GM20431 (cell line): ENCODE measurements around the gene CSNK1G2.

ENCODE experiments used
- in situ Hi-C: fragments of 300-500 bp; cut with MseI, MboI; formaldehyde crosslinking; loops from one replicate; pipeline ENCODE4 v1.15.0; 2020; ENCODE audit warnings: low sequenced_read_pairs; ENCODE audit not compliant: unreplicated experiment

Gene CSNK1G2

GRCh38 chr19:1942934-1943555 lies 2.1 kb downstream of the CSNK1G2 start:
- in situ Hi-C loops, result no loop called here

DNA sequence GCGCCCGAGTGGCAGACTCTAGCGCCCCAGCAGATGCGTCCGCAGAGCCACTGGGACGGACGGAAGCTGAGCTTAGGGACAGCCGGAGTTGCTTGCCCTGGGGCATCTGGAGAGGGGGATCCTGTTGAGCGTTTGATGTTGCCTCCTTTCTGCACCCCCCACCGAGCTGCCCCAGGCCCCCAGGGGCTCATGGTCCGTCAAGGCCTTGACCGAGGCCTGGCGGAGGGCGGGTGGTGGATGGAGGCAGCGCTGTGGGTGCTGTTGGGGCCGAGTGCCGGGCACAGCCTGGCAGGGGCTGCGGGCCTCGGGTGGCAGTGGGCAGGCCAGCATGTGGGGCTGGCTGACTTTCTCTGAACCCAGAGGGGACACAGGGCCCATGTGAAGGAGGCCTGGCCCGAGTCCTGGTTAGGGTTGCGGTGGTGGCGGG lies 2.7 kb downstream of the CSNK1G2 start:
- in situ Hi-C loops, result no loop called here

GRCh38 chr19:1944088-1944915 lies 3.3 kb downstream of the CSNK1G2 start:
- in situ Hi-C loops, result no loop called here

GRCh38 chr19:1944916-1945561 lies 4.1 kb downstream of the CSNK1G2 start:
- in situ Hi-C loops, result no loop called here

DNA sequence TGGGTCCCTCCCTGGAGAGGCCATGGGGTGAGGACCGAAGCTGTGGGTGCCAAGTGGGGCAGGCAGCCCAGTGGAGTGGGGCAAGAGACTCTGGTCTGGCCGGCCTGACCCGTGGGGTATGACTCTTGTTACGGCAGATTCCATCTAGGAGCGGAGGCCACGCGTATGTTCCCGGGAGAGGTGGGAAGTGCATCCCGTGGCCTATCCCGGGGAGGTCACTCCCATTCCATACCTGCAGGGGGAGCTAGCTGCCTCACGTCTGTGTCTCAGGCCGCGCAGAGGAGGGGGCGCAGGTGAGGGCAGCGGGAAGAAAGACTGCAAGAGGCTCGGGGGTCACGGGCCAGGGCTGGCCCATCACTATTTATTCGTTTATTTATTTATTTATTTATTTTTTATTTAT lies 4.9 kb downstream of the CSNK1G2 start:
- in situ Hi-C loops, result no loop called here

DNA sequence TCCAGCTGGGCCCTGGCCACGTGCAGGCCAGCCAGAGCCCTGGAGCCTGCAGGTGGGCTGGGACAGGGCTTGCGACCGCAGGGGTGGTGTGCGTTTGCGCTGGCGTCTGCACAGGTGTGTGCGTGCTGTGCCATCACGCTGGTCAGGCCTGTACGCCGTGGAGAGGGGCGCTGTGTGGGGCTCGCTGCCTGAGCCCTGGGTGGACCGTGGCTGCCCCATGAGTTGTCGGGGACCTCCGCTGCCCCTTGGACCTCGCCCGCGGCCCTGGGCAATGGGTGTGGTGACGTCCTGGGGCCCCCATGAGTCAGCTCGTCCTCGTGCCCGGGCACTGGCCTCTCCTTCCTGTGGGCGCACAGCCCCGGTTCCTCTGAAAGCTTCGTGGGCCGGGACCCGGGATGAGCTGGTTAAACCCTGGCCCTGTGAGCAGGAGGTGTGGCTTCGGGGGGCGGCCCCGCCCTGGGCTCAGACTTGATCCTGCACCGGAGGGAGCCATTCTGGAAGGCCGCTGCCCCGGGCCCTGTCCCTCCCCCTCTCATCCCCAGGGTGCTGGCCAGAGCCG lies 6.8 kb downstream of the CSNK1G2 start:
- in situ Hi-C loops, result no loop called here

DNA sequence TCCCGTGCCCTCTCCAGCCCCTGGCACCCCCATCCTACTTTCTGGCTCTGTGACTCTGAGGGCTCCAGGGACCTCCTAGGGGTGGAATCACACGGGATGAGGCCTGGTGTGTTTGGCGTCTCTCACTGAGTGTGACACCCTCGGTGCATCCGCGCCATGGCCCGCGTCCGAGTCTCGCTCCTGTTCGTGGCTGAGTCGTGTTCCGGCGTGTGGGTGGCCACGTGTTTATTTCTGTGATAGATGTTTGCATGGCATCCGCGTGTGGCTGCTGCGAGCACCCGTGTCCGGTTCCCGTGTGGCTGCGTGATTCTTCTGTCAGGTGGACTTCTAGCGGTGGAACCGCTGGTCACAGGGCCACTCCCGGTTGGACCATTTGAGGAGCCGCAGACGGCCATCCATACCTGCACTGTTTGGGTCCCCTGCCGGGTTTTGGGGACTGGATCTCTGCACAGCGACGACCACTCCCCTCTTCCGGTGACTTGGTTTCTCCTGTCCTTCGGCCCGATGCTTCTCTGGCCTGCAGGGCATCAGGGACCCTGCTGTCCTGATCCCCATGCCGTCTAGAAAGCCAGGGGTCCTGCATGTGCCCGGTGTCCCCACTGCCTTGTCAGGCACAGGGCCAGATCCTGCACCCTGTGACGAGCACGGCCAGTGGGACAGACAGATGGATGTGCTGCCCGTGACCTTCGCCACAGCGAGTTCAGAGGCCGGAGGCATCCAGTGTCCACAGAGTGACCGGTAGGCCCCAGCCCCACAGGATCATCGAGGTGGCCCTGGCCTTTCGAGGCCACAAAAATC lies 8.5 kb downstream of the CSNK1G2 start:
- in situ Hi-C loops, result no loop called here

DNA sequence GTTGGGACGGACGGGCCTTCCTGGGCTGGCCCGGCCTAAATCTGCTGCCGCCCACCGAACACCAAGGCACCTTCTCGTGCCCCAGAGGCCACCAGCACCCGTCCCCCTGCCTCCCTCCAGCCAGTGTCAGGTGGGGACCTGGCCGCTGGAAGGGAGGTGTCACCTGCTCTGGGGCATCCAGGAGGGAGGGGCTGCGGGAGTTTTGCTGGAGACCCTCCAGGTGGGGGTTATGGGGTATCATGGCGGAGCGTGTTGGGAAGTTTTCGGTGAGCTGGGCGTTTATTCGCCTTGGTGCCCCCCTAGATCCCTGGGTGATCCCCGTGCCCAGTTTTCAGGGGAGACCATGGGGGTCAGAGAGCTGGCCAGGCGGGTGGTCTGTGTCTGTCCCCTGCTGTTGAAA lies 9.7 kb downstream of the CSNK1G2 start:
- in situ Hi-C loops, result no loop called here

GRCh38 chr19:1952635-1953034 lies 11.7 kb downstream of the CSNK1G2 start:
- in situ Hi-C loops, result no loop called here

DNA sequence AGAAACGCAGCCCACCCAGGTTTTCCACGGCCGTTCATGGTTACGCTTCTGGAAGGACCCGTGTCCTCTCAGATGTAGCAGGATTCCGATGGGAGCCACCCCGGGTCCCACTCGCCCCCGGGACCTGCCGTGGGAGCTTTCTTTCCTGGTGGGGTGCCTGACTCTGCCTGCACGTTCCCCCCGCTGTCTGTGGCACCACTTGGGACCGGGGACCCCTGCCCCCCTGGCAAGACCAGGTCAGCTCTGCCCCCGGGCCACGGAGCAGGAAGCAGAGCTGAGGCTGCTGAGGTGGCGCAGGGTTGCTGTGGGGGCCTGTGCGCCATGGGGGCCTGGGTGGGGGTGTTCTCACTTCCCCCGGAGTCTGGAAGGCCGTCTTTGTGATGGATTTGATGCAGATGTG lies 12.1 kb downstream of the CSNK1G2 start:
- in situ Hi-C loops, result no loop called here

- in situ Hi-C loops, result no loop called here
These were observed 12.6 kb downstream of the CSNK1G2 start for GRCh38 chr19:1953441-1954094.

- in situ Hi-C loops, result no loop called here
These were observed 13.6 kb downstream of the CSNK1G2 start for GRCh38 chr19:1954532-1954933.

DNA sequence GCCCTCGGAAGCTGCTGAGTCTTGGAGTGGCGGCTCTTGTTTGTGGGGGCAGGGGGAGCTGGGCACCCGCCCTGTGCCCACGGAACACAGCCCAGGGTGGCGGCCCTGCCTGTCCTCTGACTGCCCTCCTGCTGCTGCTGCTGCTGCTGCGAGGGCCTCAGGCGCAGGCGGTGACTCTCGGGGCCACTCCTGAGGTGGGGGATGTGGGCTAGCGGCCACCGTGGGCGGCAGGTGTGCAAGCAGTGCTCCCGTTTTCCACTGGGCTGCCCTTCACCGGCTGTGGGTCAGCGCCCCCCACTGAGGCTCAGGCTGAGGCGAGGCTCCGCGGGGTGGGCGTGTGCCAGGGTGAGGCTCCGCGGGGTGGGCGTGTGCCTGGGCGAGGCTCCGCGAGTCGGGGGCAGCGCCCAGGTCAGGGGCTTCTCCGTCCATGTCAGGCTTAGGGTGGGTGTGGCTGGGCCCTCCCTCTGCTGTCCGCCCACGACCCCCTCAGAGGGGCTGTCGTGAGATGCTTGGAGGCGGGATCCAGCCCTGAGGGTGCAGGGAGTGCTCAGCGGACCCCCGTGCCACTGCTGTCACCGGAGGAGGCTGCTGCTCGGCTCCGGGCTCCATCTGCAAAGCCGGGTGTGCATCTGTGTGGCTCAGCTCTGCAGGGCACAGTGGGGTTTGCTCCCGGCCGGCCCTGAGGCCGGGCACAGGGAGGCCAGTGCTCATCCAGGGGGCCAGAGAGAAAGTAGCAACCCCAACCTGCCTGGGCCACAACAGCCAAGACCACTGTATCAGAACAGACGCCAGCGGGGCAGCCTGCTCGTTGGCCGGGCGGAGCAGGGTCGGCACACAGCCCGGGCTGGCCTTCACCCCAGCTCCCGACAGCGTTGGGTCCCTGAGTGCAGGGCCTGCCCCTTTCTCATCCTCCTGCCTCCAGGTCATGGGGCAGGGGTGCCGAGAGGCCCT lies 14.5 kb downstream of the CSNK1G2 start:
- in situ Hi-C loops, result no loop called here

- in situ Hi-C loops, result no loop called here
These were observed 15.1 kb downstream of the CSNK1G2 start for GRCh38 chr19:1956122-1956494.

- in situ Hi-C loops, result no loop called here
These were observed 16.0 kb downstream of the CSNK1G2 start for GRCh38 chr19:1956868-1957492.

DNA sequence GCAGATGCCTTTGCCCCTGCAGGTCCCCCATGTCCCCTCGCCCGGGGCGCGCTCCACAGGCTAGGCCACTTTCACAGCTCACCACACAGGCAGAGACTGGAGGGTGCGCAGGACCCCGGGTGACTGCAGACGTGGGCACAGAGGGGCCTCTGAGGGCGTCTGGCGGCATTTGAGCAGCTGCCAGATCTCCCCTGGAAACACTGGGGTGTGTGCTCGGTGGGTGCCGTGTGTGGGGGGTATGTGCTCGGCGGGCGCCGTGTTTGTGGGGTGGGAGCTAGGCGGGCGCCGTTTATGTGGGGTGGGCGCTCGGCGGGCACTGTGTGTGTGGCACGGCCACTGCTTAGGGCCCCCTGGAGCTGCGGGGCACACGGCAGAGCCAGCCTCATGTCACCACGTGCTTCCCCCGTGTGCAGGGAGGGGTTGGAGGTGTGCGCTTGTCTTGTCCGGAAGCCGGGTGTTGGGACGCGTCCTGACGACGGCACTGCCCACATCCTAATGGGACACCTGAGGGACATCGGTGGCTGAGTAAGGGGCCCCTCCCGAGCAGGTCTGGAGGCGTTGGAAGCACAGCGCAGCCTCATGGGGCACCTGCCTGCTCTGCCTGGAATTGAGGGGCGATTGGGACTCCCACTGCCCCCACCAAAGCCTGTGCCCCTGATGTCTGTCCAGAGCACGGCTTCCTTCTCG lies 16.7 kb downstream of the CSNK1G2 start:
- in situ Hi-C loops, result no loop called here

- in situ Hi-C loops, result no loop called here
These were observed 19.1 kb downstream of the CSNK1G2 start for GRCh38 chr19:1959928-1960589.
